Hematopoietic multipotent progenitor cell treated with erythropoietin and hydrocortisone succinate and interleukin-3 and kit ligand, for 15 days (in vitro differentiated cells): ENCODE data around the gene ANGPTL7.
"Not testable (repeated sequence)": the region's sequence is repeated elsewhere in the genome, so short reads cannot be mapped to it uniquely, and the experiment has no call there.

Experiments
- DNase-seq: peaks from one replicate; pipeline ENCODE4 v3.0.0-alpha.2; 2015; ENCODE audit warnings: low spot score

Gene ANGPTL7, protein sequence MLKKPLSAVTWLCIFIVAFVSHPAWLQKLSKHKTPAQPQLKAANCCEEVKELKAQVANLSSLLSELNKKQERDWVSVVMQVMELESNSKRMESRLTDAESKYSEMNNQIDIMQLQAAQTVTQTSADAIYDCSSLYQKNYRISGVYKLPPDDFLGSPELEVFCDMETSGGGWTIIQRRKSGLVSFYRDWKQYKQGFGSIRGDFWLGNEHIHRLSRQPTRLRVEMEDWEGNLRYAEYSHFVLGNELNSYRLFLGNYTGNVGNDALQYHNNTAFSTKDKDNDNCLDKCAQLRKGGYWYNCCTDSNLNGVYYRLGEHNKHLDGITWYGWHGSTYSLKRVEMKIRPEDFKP

DNA sequence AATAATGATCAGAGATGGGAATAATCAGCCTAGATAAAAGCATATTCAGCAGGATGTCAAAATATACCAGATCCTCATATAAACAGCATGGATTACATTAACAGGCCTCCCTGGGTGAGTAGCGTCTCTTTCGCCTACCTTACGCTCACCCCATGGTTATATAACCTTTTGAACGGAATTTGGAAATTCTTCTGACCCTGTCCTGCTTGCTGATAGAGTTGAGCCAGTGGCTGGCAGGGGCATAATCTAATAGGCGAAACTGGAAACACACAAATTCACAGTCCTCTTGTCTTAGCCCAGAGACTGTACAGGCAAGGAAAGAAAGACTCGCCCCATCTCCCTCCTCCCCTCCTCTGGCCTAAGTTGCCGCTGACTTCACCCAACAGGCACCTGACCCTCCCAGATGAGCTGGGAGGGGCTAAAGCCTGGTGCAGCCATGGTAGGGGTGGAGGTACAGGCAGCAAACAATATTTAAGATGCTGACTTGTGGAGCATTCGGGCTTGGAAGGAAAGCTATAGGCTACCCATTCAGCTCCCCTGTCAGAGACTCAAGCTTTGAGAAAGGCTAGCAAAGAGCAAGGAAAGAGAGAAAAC lies at the start of gene ANGPTL7:
ANGPTL7 (plus strand) TSS at position 498 of the 594 bp plus-strand sequence. CDS start 225 bp downstream, outside the sequence.
- no peak for DNase-seq

DNA sequence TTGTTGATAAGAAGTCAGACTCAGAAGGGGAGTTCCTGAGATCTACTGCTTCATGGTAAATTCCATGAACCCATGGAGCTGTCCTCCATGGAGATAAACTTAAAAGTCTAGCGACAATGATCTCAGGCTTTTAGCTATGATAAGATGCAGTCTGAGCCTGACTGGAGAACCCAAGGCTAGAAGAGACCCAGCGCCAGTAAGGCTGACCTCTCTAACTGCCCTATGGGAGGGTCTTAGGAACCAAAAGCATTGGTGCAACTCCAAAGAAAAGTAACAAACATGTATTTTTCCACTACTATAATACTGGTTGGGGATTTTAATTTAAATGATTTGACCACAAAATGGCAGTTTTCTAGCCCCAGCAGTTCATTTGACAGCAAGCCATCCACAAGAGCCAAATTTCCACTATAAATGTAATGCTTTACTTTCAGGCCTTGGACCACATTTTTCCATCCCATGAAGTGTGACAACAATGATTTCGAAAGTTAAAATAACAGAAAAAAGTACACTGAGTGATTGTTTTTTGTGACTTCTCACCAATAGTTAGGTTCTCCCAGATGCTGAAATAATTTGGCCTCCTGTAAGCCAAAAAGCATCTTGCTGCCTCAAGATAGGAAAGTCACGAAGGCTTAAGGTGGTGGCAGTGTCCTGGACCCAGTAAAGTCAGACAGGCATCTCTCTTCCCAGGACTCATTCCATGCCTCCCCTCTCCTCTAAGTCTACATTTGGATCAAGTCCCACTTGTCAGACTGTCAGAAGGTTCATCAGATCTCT lies 46.4 kb upstream of the ANGPTL7 start:
- no peak for DNase-seq

DNA sequence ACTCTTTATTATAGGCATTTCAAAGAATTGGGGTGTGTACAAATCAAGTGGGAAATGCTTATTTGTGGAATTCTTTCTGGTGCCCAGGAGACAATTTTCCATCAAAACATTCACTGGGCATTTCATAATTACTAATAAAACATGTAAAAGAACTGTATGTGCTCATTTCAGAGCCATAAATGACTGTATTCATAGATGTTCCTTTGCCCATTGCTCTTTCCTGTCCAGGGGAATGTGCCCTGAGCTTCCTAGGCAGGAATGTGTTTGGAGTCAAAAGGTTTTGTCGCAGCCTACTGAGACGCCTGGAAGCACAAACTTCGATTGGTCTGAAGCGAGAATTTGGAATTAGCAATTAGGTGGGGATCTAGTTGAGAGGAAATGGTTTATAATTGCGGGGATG lies 45.8 kb upstream of the ANGPTL7 start:
- DNase-seq, result no peak

- DNase-seq, result no peak
Measured at GRCh38 chr1:11143907-11144306, 45.2 kb upstream of the ANGPTL7 start.

- DNase-seq, result no peak
Measured at GRCh38 chr1:11144570-11145256, 44.4 kb upstream of the ANGPTL7 start.

DNA sequence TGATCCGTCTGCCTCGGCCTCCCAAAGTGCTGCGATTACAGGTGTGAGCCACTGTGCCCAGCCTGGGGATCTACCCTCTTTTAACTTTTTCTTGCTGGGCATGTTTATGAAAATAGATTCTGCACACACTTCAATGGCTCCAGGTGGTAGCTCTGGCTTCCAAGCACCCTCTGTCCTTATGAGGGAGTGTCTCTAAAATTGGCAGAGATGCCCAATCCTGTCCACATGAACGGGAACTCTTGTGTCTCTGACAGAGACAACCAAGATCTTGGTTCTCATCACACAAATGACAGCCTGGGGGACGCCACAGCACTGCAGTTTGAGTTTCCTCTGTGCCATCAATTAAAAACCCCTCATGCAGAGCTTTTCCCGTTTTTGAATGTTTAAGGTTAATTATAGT lies 43.4 kb upstream of the ANGPTL7 start:
- DNase-seq, result no peak

GRCh38 chr1:11147197-11147770 lies 41.9 kb upstream of the ANGPTL7 start:
- DNase-seq, result no peak

- no peak for DNase-seq
Measured at GRCh38 chr1:11150326-11150725, 38.8 kb upstream of the ANGPTL7 start.

GRCh38 chr1:11151114-11151513 lies 38.0 kb upstream of the ANGPTL7 start:
- no peak for DNase-seq

DNA sequence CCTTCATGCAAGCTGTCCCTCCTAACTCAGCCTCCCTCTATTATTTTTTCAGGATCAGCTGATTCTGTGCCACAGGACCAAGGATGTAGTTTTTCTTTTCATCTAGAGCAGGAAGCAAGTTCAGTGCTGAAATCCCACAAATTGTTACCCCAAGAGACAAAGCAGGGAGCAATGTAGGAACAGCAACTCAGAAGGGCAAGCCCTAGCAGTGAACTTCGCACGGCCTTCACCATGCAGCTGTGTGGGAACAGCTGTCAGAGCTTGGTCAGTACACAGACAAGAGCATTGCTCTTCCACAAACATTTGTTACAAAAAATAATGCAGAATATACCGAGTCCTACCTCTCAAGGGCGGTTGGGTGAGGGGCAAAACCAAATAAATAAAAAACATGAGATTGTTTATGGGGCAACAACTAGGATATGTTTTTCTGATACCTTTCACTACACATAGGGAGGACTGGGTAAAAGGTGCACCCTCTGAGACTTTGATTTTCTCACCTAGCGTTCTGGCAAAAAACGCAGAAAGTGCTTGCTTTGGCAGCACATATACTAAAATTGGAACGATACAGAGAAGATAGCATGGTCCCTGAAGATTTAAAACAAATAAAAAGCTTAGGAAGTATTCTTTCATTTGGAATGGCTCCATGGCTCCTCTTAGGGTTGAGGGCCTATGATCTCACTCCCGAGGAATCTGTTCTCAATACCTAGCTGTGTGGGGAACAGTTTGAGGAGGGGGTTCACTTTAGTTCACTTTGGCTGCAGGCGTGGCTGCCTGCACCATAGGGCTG lies 37.1 kb upstream of the ANGPTL7 start:
- DNase-seq, result no peak

DNA sequence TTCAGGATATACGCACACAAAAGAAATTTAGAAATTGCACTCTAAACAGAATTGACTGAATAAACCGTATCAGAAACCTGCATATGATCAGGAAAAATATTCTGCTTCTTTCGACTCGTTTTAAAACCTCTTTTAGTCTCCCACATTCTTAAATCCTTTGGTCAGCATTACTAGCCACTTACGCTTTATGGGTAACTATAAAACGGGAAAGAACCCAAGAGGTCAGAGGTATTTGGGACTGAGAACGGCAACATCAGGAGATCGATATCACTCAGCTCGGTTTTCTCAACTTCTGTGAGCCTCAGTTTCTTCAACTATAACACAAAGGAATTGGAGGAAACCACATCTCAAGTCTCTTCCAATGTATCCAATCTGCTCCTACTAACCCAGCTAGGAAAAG lies 36.4 kb upstream of the ANGPTL7 start:
- DNase-seq, result no peak

GRCh38 chr1:11153184-11153583 lies 36.0 kb upstream of the ANGPTL7 start:
- DNase-seq, result no peak

GRCh38 chr1:11156441-11156840 lies 32.7 kb upstream of the ANGPTL7 start:
- DNase-seq, result no peak

- DNase-seq, result no peak
Measured at GRCh38 chr1:11156963-11157362, 32.2 kb upstream of the ANGPTL7 start.

- DNase-seq, result no peak
Measured at GRCh38 chr1:11157394-11157793, 31.8 kb upstream of the ANGPTL7 start.

DNA sequence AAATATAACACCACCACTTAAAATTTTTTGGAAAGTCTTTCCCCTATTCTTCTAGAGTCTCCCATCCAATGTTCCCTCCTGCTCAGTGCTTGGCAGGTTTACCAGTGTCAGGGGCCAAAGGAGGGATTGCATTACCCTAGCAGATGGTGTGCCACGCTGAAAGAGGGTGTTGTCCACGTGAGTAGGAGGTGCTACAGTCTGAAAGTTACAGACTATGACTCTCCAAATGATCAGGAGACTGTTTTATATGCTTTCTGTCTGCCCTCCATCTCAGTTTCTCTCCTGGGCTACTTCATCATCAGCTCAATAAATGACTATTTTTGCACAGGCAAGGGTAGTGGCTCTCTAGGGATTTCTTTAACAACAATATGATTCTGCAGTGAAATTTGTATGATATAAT lies 31.3 kb upstream of the ANGPTL7 start:
- no peak for DNase-seq

DNA sequence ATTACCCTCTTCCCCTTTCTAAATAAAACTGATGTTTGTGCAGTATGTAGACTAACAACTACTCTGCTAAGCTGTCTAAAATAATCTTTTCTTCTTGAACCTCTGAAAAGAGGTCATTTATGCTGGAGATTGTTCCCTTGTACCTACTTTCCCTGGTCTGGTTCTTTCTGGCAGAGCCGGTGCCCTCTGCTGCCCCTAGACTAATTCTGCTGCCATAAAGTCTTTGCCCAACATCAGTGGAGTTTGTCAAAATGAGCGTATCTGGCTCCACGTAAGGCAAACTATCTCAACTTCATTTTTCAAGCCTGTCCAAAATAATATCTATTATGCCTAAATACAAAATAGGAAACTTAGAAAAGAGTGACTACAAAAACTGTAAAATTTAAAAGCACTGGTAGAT lies 30.9 kb upstream of the ANGPTL7 start:
- no peak for DNase-seq

DNA sequence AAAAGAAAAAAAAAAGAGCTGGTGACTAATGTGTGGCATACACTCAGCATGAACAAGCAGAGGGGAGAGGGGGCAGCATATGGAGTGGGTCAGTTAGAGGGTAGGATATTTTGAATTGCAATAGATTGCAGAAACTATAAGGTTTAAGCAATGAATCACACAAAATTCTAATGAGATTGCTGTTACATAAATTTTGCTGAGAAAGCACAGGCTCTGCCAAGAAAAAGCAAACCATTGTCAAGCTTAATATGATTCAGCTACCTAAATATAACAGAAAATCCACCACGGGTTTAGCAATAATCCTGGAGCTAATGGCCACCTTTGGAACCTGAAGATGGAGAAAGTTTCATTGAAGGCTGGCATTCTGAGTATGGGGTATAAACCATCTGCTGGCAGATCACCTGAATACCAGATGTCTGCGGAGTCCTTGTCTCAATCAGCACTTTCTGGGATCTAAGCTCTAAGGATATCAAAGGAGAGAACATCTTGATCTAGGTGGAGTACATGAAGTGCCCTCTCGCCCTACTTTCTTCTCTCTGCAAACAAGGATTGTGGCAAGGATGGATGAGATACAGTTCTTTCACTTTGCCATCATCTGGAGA lies 30.3 kb upstream of the ANGPTL7 start:
- no peak for DNase-seq

- DNase-seq, result not testable (repeated sequence)
Measured at GRCh38 chr1:11162752-11163151, 26.4 kb upstream of the ANGPTL7 start.

DNA sequence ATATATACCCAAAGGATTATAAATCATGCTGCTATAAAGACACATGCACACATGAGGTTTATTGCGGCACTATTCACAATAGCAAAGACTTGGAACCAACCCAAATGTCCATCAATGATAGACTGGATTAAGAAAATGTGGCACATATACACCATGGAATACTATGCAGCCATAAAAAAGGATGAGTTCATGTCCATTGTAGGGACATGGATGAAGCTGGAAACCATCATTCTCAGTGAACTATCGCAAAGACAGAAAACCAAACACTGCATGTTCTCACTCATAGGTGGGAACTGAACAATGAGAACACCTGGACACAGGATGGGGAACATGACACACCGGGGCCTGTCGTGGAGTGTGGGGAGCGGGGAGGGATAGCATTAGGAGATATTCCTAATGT lies 22.4 kb upstream of the ANGPTL7 start:
- not testable (repeated sequence) for DNase-seq

DNA sequence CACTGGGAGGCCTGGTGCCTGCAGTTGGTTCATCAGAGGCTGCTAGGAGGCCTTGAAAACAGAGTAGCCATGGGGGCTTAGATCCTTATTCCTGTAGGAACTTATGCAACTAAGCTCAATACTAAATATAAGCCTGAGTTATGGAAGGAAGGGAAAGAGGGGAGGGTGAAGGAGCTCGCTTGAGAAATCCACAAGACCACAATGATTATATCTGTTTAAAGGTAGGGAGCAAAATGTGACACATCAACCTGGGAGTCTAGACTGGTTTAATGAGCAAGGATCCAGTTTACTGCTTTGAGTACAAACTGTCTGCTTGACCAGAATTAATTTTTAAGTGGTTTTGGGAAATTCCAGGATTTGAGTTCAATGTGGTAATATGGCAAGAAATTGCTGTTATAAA lies 20.4 kb upstream of the ANGPTL7 start:
- DNase-seq, result no peak
